ENCODE results near the gene INTS2. TPM values are rescaled to one million over a fixed set of nuclear protein-coding genes. Genes with fewer than 3 reads are reported as not detected.
"Not testable (repeated sequence)": the region's sequence is repeated elsewhere in the genome, so short reads cannot be mapped to it uniquely, and the experiment has no call there.

Gene INTS2
- total RNA-seq, 1 experiment from 2014 or later, result 22.8 TPM

DNA sequence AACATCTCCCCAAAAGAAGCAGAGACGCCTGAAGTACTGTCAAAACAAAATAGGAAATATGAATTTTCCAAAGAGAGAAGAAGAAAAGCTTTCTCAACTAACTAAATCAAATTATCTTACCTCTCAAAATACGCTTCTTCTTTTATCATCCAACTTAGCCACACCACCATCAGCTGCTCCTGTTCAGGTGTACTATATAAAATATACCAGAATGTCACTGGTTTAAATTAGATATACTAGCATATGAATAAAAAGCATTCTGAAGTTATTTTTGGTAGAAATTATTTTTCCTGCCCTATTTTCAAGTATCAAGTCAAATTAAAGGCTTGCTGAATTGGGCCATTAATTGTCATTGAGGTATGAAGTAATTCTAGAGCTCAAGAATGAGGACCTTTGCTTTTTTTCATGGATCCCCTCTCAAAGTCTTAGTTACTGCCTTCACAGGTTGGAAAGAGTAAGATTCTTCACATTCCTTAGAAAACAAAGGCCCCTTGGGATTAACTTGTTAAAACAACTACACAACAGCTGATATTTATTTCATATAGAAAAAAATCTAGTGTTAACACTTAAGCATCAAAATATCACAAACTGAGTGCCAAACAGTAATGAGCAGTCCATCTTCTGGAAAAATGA, 30.1 kb downstream of the INTS2 start:
- in situ Hi-C loops (cut with HindIII; ENCODE audit: low sequenced_read_pairs), result no loop called here

DNA sequence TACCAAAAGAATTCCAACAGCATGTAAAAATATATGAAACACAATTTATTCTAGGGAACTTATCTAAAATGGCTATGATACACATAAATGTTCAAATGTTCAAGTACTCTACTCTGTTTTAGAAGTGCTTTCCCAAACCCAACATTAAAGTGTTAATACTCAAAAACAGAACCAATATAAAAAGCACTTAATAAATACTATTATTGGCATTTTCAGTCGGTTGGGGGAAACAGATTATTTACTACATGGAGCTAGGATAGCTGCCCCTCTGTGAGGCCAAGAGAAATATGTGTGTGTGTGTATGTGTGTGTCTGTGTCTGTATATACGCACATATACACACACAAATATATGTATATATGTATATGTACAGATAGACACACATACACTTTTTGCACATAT, 32.4 kb downstream of the INTS2 start:
- no peak for DNase-seq (ENCODE audit: low spot score)
- in situ Hi-C loops (cut with HindIII; ENCODE audit: low sequenced_read_pairs), result no loop called here

More for the DNA sequence above, 30.1 kb downstream of the INTS2 start:
- DNase-seq (ENCODE audit: low spot score), result no peak

DNA sequence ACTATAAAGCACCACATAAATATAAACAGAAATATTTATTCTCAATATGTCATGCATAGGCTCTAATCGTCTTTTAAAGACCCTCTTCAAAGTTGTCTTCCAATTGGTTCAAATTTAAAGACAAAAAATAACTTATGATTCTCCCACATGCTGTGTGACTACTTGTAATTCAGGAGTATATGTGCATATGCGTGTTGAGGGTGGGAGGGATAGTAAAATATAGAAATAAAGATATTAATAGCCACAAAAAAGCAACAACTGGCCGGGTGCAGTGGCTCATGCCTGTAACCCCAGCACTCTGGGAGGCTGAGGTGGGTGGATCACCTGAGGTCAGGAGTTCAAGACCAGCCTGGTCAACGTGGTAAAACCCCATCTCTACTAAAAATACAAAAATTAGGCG, 33.5 kb downstream of the INTS2 start:
- DNase-seq (ENCODE audit: low spot score); in situ Hi-C loops (cut with HindIII; ENCODE audit: low sequenced_read_pairs): not testable (repeated sequence)

DNA sequence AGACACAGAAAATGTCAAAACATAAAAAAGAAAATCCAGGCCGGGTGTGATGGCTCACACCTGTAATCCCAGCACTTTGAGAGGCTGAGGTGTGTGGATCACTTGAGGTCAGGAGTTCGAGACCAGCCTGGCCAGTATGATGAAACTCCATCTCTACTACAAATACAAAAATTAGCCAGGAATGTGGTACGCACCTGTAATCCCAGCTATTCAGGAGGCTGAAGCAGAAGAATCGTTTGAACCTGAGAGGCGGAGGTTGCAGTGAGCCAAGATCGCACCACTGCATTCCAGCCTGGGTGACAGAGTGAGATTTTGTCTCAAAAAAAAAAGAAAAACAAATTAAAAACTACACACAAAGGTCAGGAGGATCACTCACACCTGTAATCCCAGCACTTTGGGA, 40.0 kb downstream of the INTS2 start:
- DNase-seq (ENCODE audit: low spot score); in situ Hi-C loops (cut with HindIII; ENCODE audit: low sequenced_read_pairs): not testable (repeated sequence)

DNA sequence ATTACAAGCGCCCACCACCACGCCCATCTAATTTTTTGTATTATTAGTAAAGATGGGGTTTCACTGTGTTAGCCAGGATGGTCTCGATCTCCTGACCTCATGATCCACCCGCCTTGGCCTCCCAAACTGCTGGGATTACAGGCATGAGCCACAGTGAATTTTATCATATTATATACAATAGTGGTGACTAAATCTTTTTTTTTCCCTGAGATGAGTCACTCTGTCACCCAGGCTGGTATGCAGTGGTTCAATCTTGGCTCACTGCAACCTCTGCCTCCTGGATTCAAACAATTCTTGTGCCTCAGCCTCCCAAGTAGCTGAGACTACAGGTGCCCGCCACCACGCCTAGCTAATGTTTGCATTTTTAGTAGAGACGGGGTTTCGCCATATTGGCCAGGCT, 41.9 kb downstream of the INTS2 start:
- in situ Hi-C loops (cut with HindIII; ENCODE audit: low sequenced_read_pairs); DNase-seq (ENCODE audit: low spot score): not testable (repeated sequence)

DNA sequence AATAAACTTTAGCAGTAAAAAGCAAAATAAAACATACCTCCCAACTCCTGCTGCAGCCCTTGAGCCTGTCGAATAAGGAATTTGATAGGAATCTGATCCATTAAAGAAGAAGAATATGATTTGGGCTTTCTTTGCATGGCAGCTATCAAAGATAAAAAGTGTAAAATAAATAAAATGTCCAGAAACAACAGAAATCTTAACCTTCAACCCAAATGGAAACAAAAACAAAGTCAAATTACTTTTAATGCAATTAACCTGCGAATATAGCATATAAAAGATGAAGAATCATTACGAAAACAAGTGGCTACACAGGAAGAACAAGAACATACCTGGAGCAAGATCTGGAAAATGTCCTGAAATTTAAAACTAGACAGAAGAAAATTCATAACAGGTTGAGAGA, 42.9 kb downstream of the INTS2 start:
- DNase-seq (ENCODE audit: low spot score), result no peak
- in situ Hi-C loops (cut with HindIII; ENCODE audit: low sequenced_read_pairs), result no loop called here

DNA sequence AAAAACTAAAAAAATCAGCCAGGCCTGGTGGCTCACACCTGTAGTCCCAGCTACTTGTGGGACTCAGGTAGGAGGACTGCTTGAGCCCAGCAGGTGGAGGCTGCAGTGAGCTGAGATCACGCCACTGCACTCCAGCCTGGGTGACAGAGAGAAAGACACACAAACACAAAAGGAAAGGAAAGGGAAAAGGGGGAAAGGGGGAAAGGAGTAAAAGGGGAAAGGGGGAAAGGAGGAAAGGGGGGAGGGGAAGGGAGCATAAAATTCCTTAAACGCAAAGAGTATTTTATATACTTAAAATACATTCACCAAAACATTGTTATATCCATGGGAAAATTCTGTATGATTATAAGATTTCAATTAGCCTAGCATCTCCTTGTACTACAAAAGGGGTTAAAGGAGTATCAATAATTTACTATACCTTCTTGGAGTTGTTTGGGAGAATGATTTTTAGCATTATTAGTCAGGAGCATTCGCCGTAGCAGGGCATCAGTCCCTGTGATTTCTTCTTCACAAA, 47.1 kb downstream of the INTS2 start:
- in situ Hi-C loops (cut with HindIII; ENCODE audit: low sequenced_read_pairs), result no loop called here
- no peak for DNase-seq (ENCODE audit: low spot score)

DNA sequence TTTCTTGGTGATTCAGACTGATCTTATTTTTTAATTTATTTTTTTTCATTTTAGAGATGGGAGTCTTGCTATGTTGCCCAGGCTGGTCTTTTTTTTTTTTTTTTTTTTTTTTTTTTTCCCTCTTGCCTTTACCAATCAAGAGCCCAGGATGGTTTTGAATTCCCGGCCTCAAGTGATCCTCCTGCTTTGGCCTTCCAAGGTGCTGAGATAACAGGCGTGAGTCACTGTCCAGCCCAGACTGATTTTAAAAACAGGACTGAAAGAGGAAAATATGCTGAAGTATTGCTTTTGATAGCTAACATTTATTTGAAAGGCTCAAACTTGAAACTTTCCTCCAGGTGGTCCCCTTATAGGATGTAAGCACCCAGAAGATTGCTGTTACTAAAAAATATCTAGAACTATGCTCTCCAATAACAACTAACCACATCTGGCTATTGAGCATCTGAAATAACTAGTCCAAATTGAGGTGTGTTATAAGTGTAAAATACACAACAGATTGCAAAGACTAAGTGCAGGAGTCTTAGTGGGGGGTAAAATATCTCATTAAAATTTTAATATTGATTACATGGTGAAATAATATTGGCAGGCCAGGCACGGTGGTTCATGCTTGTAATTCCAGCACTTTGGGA, 48.7 kb downstream of the INTS2 start:
- in situ Hi-C loops (cut with HindIII; ENCODE audit: low sequenced_read_pairs), result no loop called here

DNA sequence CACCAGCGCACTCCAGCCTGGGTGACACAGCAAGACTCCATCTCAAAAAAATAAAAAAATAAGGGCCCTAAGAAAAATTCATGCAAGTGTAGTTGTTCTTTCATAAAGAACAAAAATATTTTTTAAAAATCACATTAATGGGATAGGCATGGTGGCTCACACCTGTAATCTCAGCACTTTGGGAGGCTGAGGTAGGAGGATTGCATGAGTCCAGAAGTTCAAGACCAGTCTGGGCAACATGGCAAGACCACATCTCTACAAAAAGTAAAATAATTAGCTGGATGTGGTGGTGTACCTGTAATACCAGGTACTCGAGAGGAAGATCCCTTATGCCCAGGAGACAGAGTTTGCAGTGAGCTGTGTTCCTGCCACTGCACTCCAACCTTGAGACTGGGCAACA, 49.3 kb downstream of the INTS2 start:
- no peak for DNase-seq (ENCODE audit: low spot score)
- in situ Hi-C loops (cut with HindIII; ENCODE audit: low sequenced_read_pairs), result no loop called here

More for the DNA sequence above, 48.7 kb downstream of the INTS2 start:
- DNase-seq (ENCODE audit: low spot score), result no peak

DNA sequence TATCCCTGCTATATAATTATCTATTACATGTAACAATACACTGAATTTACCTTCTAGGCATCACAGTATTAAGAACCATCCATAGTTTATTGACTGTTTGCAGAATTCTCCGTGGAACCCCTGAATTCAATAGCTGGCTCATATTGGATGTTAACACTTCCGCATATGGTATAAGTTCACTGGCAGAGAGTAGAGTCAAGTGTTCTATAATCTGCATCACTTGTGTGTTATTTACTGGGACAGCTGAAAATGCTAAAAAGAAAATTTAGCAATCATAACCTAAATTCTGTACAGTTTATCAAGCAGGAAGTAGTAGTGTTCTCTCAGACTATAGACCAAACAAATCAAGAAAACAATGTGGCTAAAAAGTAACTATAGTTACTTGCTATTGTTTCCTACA, 49.9 kb downstream of the INTS2 start:
- no peak for DNase-seq (ENCODE audit: low spot score)
- in situ Hi-C loops (cut with HindIII; ENCODE audit: low sequenced_read_pairs), result no loop called here

DNA sequence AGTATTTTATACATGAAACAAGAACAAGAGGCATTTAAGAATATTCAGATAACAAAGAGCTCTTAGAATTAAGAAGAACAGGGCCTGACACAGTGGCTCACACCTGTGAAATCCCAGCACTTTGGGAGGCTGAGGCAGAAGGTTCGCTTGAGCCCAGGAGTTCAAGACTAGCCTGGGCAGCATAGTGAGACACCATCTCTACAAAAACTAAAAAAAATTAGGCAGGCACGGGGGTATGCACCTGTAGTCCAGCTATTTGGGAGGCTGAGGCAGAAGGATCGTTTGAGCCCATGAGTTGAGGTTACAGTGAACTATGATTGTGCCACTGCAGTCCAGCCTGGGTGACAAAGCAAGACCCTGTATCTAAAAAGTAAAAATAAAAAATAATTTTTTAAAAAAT, 52.0 kb downstream of the INTS2 start:
- in situ Hi-C loops (cut with HindIII; ENCODE audit: low sequenced_read_pairs), result no loop called here
- DNase-seq (ENCODE audit: low spot score), result no peak

DNA sequence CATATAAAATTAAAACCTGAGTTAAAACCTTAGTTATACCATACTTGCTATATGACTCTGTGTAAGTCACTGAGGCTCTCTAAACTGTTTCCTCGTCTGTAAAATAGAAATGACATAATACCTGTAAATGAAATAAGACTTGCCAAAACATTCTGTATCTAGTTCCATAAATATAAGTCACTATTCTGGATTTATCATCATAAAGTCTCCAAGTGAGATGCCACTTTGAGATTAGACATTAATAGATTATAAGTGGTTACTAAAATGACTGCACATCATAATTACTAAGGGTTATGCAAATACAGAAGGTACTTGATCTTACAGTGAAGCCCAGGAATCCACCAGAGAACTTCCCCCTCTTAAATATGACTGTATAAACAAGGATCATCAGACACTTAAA, 52.5 kb downstream of the INTS2 start:
- no peak for DNase-seq (ENCODE audit: low spot score)
- in situ Hi-C loops (cut with HindIII; ENCODE audit: low sequenced_read_pairs), result no loop called here

DNA sequence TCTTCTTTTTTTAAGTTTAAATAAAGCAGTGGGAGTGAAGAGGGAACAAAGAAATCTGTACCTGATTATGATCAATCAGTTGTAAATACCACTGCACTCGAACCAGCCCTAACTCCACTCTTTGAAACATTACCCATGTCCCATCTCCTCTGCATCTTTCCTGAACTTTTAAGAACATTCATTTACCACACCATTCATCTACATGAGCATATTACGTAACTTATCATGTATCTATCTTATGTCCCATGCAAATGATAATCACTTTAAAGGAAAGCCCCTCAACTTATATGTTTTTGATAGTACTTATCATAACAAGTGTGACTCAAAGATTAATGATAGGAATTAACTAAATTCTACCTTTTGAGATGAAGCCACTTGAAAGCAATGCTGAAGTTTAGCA, 53.7 kb downstream of the INTS2 start:
- in situ Hi-C loops (cut with HindIII; ENCODE audit: low sequenced_read_pairs), result no loop called here
- no peak for DNase-seq (ENCODE audit: low spot score)

DNA sequence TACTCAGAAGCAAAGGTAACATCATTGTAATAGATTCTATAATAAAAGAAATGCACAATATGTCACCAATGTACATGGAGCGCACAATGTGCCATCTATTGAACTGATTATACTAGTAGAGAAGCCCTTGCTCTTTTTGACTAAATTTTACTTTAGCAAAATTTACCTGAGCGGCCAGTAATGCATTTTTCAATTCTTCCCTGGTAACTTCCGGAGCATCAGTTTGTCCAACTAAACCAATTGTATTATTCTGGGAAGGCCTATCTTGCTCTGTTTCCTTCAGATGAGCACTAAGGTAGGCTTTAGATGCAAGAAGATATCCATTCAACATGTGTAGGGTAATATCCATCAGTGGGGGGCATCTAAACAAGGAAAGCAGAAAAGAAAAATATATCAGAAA, 55.7 kb downstream of the INTS2 start:
- DNase-seq (ENCODE audit: low spot score), result no peak
- in situ Hi-C loops (cut with HindIII; ENCODE audit: low sequenced_read_pairs), result no loop called here

DNA sequence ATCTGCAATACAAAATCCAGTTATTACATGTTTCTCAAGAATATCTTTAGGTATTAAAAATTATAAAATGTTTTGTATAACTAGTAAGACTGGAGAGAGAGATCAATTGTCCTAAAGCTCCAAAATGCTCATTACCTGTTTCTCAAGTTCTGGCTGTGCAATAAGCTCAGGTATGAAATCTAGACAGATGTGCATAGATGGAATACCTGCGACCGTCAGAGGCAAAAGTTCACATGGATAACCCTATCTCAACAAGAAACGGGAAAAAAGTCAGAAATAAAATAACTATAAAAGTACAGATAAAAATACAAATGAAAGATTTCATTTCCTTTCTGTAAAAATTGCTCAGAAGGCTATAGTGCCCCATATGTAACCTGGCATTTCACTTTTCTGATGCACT, 58.6 kb downstream of the INTS2 start:
- in situ Hi-C loops (cut with HindIII; ENCODE audit: low sequenced_read_pairs), result no loop called here
- no peak for DNase-seq (ENCODE audit: low spot score)

DNA sequence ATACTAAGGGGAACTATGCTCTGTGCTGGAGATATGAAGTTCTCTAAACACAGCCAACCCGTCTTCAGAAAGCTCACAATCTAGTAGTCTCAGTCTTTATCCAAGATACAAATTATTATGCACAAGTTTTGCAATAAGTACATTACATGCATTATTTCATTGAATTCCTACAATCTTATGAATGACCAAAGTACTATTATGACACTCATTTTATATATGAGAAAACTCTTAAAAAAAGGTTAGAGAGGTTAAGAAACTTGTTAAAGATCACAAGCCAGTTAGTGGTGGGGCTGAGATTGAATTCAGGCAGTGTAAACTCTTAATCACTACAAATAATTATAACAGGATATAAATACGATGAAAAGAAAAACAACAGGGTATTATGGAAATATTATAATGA, 59.7 kb downstream of the INTS2 start:
- DNase-seq (ENCODE audit: low spot score), result no peak
- in situ Hi-C loops (cut with HindIII; ENCODE audit: low sequenced_read_pairs), result no loop called here

DNA sequence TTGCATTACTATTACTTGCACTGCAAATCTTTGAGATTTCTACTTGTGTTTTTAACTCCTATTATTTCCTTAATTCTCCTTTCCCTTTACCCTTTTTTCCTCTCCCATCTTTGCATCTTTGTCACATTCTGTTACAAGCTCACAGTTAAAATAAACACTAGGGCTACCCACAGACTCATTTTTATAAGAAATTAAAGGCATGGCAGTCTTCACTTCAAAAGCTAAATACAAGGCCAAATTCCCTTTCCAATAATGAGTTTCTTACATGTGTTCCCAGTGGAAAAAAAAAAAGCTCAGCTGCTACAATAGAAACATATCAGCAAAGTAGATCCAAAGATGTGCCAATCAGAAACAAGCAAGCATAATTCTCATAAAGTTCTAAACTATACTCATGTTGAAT, 60.7 kb downstream of the INTS2 start:
- in situ Hi-C loops (cut with HindIII; ENCODE audit: low sequenced_read_pairs), result no loop called here
- no peak for DNase-seq (ENCODE audit: low spot score)

DNA sequence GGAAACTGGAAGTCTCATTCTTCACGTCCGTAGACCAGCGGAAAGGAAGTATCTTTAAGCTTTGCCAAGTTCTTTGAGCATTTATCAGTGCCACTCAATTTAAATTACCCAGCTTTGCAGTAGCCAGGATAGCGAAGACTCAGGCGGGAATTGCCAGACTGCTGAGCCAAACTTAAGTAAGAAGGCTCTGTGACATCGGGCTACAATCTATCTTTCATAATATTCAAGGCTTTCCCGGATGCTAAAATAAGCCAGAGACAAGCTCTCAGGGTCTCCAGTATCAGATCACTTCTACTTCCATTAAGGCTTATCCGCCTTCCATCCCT, 64.0 kb downstream of the INTS2 start:
- in situ Hi-C loops (cut with HindIII; ENCODE audit: low sequenced_read_pairs), result no loop called here
- DNase-seq (ENCODE audit: low spot score), result no peak

DNA sequence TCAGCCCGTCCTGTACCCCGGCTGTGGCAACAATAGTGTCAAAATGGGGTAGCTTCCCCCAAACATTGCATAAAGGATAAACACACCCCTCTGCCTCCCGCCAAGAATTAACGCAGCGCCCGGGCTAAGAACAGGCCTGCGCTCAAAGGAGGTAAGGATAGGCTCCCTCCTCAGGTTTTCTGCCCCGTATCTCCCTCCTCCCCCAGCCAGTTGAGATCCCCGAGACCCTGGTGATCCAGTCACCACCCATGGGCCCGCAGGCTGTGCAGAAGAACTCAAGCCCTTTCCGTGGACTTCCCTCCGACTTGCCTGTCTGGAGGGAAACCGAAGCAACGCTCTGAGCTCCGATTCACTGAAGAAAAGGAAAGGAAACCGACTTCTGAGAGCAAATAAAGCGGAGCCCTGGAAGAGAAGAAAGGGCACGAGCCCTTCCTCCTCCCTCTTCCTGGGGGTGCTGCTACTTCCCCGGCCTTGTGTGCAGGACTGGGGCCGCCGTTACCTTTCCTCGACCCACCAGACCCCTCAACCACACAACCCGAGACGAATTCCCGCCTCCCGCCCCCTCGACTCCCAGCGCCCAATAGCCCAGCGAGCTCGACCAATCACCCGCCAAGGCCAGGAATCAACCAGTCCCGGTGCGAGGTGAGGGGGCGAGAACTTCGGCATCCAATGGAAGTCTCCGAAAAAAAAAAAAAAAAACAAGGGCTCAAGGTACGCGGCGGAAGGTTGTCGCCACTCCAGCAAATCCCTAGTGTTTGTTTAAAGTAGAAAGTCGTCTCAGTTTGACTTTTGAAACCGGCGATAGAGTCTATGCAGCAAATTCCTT, 64.6 kb downstream of the INTS2 start, which contains the start of gene BRIP1:
BRIP1 (minus strand) TSS at position 554 of the 826 bp plus-strand sequence. CDS start 1,989 bp downstream, outside the sequence.
- peak; percentile 91 for DNase-seq (ENCODE audit: low spot score)
- in situ Hi-C loops (cut with HindIII; ENCODE audit: low sequenced_read_pairs), result no loop called here

DNA sequence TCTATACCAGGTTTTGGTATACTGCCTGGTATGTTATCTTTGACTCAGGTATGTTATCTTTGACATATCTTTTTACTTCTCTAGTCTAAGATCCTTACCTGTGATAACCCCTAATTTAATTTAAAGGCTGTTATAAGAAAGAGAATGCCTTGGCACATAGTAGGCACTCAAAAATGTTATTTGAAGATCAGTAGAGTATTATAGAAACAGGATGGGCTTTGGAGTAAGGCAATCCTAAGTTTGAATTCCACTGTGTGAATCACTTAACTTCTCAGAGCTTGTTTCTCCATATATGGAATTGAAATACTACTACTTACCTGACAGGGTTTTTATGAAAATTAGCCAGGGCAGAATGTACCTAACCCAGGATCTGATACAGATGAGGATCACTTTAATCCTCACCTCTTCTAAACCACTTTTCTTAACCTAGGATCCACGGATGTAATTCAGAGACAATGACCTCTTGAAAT, 65.6 kb downstream of the INTS2 start:
- DNase-seq (ENCODE audit: low spot score), result no peak
- in situ Hi-C loops (cut with HindIII; ENCODE audit: low sequenced_read_pairs), result no loop called here

All from G401 (cell line).